WTC11 (cell line): ENCODE results near the gene NRROS. TPM values are rescaled to one million over a fixed set of nuclear protein-coding genes. Genes with fewer than 3 reads are reported as not detected.

Experiments used
- ATAC-seq: fragments of 200-7000 bp; cut with Tn5 transposase; 2 replicates; pipeline ENCODE4 v1.10.0; 2021; ENCODE audit warnings: mild to moderate bottlenecking, moderate library complexity
- CTCF ChIA-PET: fragments of 300-600 bp; sonication (Branson Sonifier 250); formaldehyde crosslinking; loops from one replicate; lab custom pipeline; 2021; ENCODE audit warnings: antibody characterized with exemption; lab: Charles Lee
- POLR2A ChIA-PET: fragments of 350-600 bp; sonication (Branson Sonifier 250); formaldehyde crosslinking; loops from one replicate; lab custom pipeline; 2021; ENCODE audit warnings: antibody characterized with exemption; lab: Charles Lee
- DNase-seq: peaks from one replicate; pipeline ENCODE4 v3.0.0; 2021; ENCODE audit warnings: low spot score
- H3K27ac Mint-ChIP-seq: 2 replicates; pipeline ENCODE4 v1.8.0; 2021; ENCODE audit warnings: mixed read lengths
- H3K27me3 Mint-ChIP-seq: 2 replicates; pipeline ENCODE4 v1.8.0; 2021; ENCODE audit warnings: low read depth, mild to moderate bottlenecking, moderate library complexity, mixed read lengths
- H3K36me3 Mint-ChIP-seq: 2 replicates; pipeline ENCODE4 v1.8.0; 2021; ENCODE audit warnings: mixed read lengths
- H3K4me1 Mint-ChIP-seq: 2 replicates; pipeline ENCODE4 v1.8.0; 2022; ENCODE audit warnings: mixed read lengths
- H3K4me3 Mint-ChIP-seq: 2 replicates; pipeline ENCODE4 v1.8.0; 2021; ENCODE audit warnings: mild to moderate bottlenecking, moderate library complexity, mixed read lengths
- H3K9me3 Mint-ChIP-seq: 2 replicates; pipeline ENCODE4 v1.8.0; 2021; ENCODE audit warnings: mixed read lengths
- ELF4 ChIP-seq: sonication (generic); formaldehyde crosslinking; IDR thresholded peaks from 2 replicates; pipeline ENCODE4 v1.8.1; 2022; ENCODE audit warnings: low read depth, mild to moderate bottlenecking, moderate library complexity, missing genetic modification reagents
- FOXP4 ChIP-seq: sonication (generic); formaldehyde crosslinking; IDR thresholded peaks from 2 replicates; pipeline ENCODE4 v1.8.0; 2022; ENCODE audit warnings: mild to moderate bottlenecking, missing genetic modification reagents
- GTF2I ChIP-seq: fragments of 250-450 bp; sonication (Bioruptor Pico); conservative IDR thresholded peaks from 2 replicates; pipeline ENCODE4 v1.4.0; 2021; ENCODE audit warnings: mild to moderate bottlenecking
- MXD4 ChIP-seq: fragments of 250-450 bp; sonication (Bioruptor Pico); IDR thresholded peaks from 2 replicates; pipeline ENCODE4 v1.8.0; 2021; ENCODE audit warnings: mild to moderate bottlenecking, moderate library complexity, borderline replicate concordance
- NFATC4 ChIP-seq: fragments of 250-450 bp; sonication (Bioruptor Pico); IDR thresholded peaks from 2 replicates; pipeline ENCODE4 v1.9.0; 2021; ENCODE audit warnings: mild to moderate bottlenecking
- SMAD4 ChIP-seq: sonication (generic); formaldehyde crosslinking; IDR thresholded peaks from 2 replicates; pipeline ENCODE4 v1.8.0; 2022; ENCODE audit warnings: mild to moderate bottlenecking, missing genetic modification reagents
- USF1 ChIP-seq: sonication (generic); formaldehyde crosslinking; IDR thresholded peaks from 2 replicates; pipeline ENCODE4 v1.8.0; 2022; ENCODE audit warnings: mild to moderate bottlenecking, missing genetic modification reagents
- ZBTB21 ChIP-seq: sonication (generic); formaldehyde crosslinking; IDR thresholded peaks from 2 replicates; pipeline ENCODE4 v1.8.1; 2023; ENCODE audit warnings: mild to moderate bottlenecking, missing genetic modification reagents, borderline replicate concordance
- ZBTB43 ChIP-seq: sonication (generic); formaldehyde crosslinking; IDR thresholded peaks from 2 replicates; pipeline ENCODE4 v1.8.1; 2023; ENCODE audit warnings: mild to moderate bottlenecking, missing genetic modification reagents
- ZMAT4 ChIP-seq: fragments of 250-450 bp; sonication (Bioruptor Pico); IDR thresholded peaks from 2 replicates; pipeline ENCODE4 v1.9.0; 2021; ENCODE audit warnings: mild to moderate bottlenecking
- ZNF121 ChIP-seq: sonication (generic); formaldehyde crosslinking; IDR thresholded peaks from 2 replicates; pipeline ENCODE4 v1.8.0; 2023; ENCODE audit warnings: missing genetic modification reagents
- ZNF219 ChIP-seq: sonication (generic); formaldehyde crosslinking; IDR thresholded peaks from 2 replicates; pipeline ENCODE4 v1.8.0; 2023; ENCODE audit warnings: missing genetic modification reagents, mild to moderate bottlenecking, borderline replicate concordance
- ZNF232 ChIP-seq: sonication (generic); formaldehyde crosslinking; IDR thresholded peaks from 2 replicates; pipeline ENCODE4 v1.8.0; 2022; ENCODE audit warnings: mild to moderate bottlenecking, missing genetic modification reagents
- ZNF263 ChIP-seq: sonication (generic); formaldehyde crosslinking; IDR thresholded peaks from 2 replicates; pipeline ENCODE4 v1.8.1; 2022; ENCODE audit warnings: low read depth, mild to moderate bottlenecking, moderate library complexity, missing genetic modification reagents
- total RNA-seq: library from RNA; stranded (reverse); gene quantifications from 3 replicates; pipeline ENCODE4 v1.2.3, GENCODE V29; 2021
- TF ChIP-seq, protein P1 (sequence below): fragments of 250-450 bp; sonication (Bioruptor Pico); IDR thresholded peaks from 2 replicates; pipeline ENCODE4 v1.9.0; 2021; ENCODE audit warnings: mild to moderate bottlenecking
- TF ChIP-seq, protein P2 (sequence below): sonication (generic); formaldehyde crosslinking; IDR thresholded peaks from 2 replicates; pipeline ENCODE4 v1.8.0; 2023; ENCODE audit warnings: mild to moderate bottlenecking, missing genetic modification reagents
- TF ChIP-seq, protein P3 (sequence below): fragments of 250-450 bp; sonication (Bioruptor Pico); IDR thresholded peaks from 2 replicates; pipeline ENCODE4 v2.1.2; 2022; ENCODE audit warnings: mild to moderate bottlenecking, moderate library complexity

NRROS gene
- total RNA-seq, 1 experiment from 2014 or later, result 3.1 TPM

GRCh38 chr3:196707566-196707965 is 68.1 kb downstream of the NRROS start (continued):
- TF ChIP-seq FOXP4 (CRISPR knock-in tag) (no peak), ZNF219 (CRISPR knock-in tag) (no peak)

- ChIA-PET CTCF (interaction anchor here (1.3 kb wide), 1 partner anchor 16 kb away, joined by 3 read pairs; no protein-coding TSS in a partner anchor), POLR2A (no interaction called here)
- no peak overlapping the region for H3K4me3 Mint-ChIP-seq
- ATAC-seq (no peak), DNase-seq (no peak)
- H3K4me1 Mint-ChIP-seq, result peaks cover 9% of the 10 kb centered on the region
- H3K27ac Mint-ChIP-seq, result no peak overlapping the region
- no peak for TF ChIP-seq ZNF263 (CRISPR knock-in tag)
- TF ChIP-seq, protein P1, sequence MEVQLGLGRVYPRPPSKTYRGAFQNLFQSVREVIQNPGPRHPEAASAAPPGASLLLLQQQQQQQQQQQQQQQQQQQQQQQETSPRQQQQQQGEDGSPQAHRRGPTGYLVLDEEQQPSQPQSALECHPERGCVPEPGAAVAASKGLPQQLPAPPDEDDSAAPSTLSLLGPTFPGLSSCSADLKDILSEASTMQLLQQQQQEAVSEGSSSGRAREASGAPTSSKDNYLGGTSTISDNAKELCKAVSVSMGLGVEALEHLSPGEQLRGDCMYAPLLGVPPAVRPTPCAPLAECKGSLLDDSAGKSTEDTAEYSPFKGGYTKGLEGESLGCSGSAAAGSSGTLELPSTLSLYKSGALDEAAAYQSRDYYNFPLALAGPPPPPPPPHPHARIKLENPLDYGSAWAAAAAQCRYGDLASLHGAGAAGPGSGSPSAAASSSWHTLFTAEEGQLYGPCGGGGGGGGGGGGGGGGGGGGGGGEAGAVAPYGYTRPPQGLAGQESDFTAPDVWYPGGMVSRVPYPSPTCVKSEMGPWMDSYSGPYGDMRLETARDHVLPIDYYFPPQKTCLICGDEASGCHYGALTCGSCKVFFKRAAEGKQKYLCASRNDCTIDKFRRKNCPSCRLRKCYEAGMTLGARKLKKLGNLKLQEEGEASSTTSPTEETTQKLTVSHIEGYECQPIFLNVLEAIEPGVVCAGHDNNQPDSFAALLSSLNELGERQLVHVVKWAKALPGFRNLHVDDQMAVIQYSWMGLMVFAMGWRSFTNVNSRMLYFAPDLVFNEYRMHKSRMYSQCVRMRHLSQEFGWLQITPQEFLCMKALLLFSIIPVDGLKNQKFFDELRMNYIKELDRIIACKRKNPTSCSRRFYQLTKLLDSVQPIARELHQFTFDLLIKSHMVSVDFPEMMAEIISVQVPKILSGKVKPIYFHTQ, result no peak
- TF ChIP-seq USF1 (CRISPR knock-in tag), result no peak
- TF ChIP-seq NFATC4 (CRISPR knock-in tag), result no peak
- TF ChIP-seq GTF2I (CRISPR knock-in tag), result no peak
- no peak for TF ChIP-seq ZMAT4 (CRISPR knock-in tag)
- TF ChIP-seq ZNF232, result no peak
- no peak for TF ChIP-seq MXD4 (CRISPR knock-in tag)
- no peak for TF ChIP-seq ZNF219 (CRISPR knock-in tag)
- no peak for TF ChIP-seq SMAD4 (CRISPR knock-in tag)
- no peak for TF ChIP-seq ZNF121 (CRISPR knock-in tag)
- TF ChIP-seq ELF4 (CRISPR knock-in tag), result no peak
- TF ChIP-seq, protein P2, sequence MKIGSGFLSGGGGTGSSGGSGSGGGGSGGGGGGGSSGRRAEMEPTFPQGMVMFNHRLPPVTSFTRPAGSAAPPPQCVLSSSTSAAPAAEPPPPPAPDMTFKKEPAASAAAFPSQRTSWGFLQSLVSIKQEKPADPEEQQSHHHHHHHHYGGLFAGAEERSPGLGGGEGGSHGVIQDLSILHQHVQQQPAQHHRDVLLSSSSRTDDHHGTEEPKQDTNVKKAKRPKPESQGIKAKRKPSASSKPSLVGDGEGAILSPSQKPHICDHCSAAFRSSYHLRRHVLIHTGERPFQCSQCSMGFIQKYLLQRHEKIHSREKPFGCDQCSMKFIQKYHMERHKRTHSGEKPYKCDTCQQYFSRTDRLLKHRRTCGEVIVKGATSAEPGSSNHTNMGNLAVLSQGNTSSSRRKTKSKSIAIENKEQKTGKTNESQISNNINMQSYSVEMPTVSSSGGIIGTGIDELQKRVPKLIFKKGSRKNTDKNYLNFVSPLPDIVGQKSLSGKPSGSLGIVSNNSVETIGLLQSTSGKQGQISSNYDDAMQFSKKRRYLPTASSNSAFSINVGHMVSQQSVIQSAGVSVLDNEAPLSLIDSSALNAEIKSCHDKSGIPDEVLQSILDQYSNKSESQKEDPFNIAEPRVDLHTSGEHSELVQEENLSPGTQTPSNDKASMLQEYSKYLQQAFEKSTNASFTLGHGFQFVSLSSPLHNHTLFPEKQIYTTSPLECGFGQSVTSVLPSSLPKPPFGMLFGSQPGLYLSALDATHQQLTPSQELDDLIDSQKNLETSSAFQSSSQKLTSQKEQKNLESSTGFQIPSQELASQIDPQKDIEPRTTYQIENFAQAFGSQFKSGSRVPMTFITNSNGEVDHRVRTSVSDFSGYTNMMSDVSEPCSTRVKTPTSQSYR (CRISPR knock-in tag), result no peak
- TF ChIP-seq, protein P3, sequence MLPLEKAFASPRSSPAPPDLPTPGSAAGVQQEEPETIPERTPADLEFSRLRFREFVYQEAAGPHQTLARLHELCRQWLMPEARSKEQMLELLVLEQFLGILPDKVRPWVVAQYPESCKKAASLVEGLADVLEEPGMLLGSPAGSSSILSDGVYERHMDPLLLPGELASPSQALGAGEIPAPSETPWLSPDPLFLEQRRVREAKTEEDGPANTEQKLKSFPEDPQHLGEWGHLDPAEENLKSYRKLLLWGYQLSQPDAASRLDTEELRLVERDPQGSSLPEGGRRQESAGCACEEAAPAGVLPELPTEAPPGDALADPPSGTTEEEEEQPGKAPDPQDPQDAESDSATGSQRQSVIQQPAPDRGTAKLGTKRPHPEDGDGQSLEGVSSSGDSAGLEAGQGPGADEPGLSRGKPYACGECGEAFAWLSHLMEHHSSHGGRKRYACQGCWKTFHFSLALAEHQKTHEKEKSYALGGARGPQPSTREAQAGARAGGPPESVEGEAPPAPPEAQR, result no peak
- TF ChIP-seq ZBTB21, result no peak
- TF ChIP-seq ZBTB43 (CRISPR knock-in tag), result no peak
- no peaks in the 10 kb centered on the region for H3K36me3 Mint-ChIP-seq
- no peaks in the 10 kb centered on the region for H3K9me3 Mint-ChIP-seq
- H3K27me3 Mint-ChIP-seq, result peaks cover 20% of the 10 kb centered on the region
These were observed 69.0 kb downstream of the NRROS start for GRCh38 chr3:196708467-196708866.

Other genes with a start within 250 kb of the NRROS start
- gene UBXN7, start 207.3 kb upstream of the NRROS start, total RNA-seq, result 99.6 to 110 TPM (median 109 TPM) in 3 replicates
- 57.0 to 66.1 TPM (median 57.7 TPM) in 3 replicates for gene RNF168, start 135.9 kb upstream of the NRROS start, total RNA-seq
- not detected in 3 replicates for gene SMCO1, start 124.3 kb upstream of the NRROS start, total RNA-seq
- gene WDR53, start 71.1 kb upstream of the NRROS start, total RNA-seq, result 20.0 to 21.4 TPM (median 21.1 TPM) in 3 replicates
- gene FBXO45, start 71.0 kb upstream of the NRROS start, total RNA-seq, result 15.0 to 16.1 TPM (median 15.4 TPM) in 3 replicates
- gene CEP19, start 72.6 kb downstream of the NRROS start, total RNA-seq, result 1.4 to 1.5 TPM (median 1.4 TPM) in 3 replicates
- gene PIGX, start 72.7 kb downstream of the NRROS start, total RNA-seq, result 12.8 to 16.6 TPM (median 16.5 TPM) in 3 replicates
- 47.3 to 50.7 TPM (median 50.0 TPM) in 3 replicates for gene PAK2, start 100.2 kb downstream of the NRROS start, total RNA-seq
- gene SENP5, start 228.2 kb downstream of the NRROS start, total RNA-seq, result 25.0 to 30.8 TPM (median 26.2 TPM) in 3 replicates